GM18861 (cell line): ENCODE measurements around the gene BBC3.
"Not testable (repeated sequence)": the region's sequence is repeated elsewhere in the genome, so short reads cannot be mapped to it uniquely, and the experiment has no call there.

Source experiments
- ATAC-seq: cut with Tn5 transposase; IDR thresholded peaks from one replicate; pipeline ENCODE4 v1.9.1; 2021; ENCODE audit not compliant: unreplicated experiment

Gene BBC3

DNA sequence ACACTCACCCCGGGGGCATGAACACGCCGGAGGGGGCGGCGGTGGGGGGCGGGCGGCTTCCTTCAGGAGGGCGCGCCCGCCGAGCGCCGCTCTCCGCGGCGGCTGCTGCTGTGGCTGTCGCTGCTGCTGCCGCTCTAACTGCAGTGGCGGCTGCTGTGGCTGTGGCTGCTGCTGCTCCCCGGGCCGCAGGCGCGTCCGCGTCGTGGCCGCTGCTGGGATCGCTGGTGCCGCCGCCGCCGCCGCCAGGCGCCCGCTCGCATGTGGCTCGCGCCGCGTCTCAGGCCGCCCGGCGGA, at the start of gene BBC3:
BBC3 (minus strand) TSS at position 279 of the 294 bp plus-strand sequence. CDS start 2,768 bp downstream, outside the sequence.
- ATAC-seq: no peak

- ATAC-seq: no peak
These were observed 49.3 kb upstream of the BBC3 start for GRCh38 chr19:47280183-47280797.

GRCh38 chr19:47276513-47276912, 45.5 kb upstream of the BBC3 start:
- ATAC-seq: not testable (repeated sequence)

GRCh38 chr19:47275791-47276461, 44.9 kb upstream of the BBC3 start:
- ATAC-seq: no peak

- ATAC-seq: no peak
These were observed 44.1 kb upstream of the BBC3 start for GRCh38 chr19:47274891-47275761.

- ATAC-seq: peak; percentile 41
These were observed 43.3 kb upstream of the BBC3 start, which contains the start of gene INAFM1 for GRCh38 chr19:47274071-47274890. TSS of gene INAFM1 (plus strand) at chr19:47274885. CDS start at chr19:47274920, 35 bp downstream.

GRCh38 chr19:47273313-47274070, 42.5 kb upstream of the BBC3 start:
- ATAC-seq: peak; percentile 48

GRCh38 chr19:47272448-47273312, 41.7 kb upstream of the BBC3 start:
- ATAC-seq: no peak

GRCh38 chr19:47271949-47272348, 41.0 kb upstream of the BBC3 start:
- ATAC-seq: no peak

DNA sequence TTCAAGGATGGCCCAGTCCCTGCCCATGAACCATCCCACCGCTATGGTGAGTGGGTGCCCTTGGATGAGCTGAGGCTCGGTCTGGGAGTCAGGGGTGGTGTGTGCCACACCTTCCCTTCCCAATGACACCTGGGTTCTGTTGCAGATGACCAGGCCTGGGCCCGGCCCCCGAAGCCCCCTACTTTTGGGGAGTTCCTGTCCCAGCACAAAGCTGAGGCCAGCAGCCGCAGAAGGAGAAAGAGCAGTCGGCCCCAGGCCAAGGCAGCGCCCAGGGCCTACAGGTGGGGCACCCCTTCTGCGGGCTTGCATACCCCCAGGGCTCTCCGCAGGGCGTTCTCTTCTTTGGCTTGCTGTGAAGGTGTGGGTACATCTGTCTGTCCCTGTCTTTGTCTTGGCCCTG, 39.4 kb upstream of the BBC3 start:
- ATAC-seq: no peak

- no peak for ATAC-seq
These were observed 38.6 kb upstream of the BBC3 start for GRCh38 chr19:47269596-47269995.

GRCh38 chr19:47268028-47268427, 37.0 kb upstream of the BBC3 start:
- no peak for ATAC-seq

GRCh38 chr19:47267350-47267759, 36.4 kb upstream of the BBC3 start:
- no peak for ATAC-seq

DNA sequence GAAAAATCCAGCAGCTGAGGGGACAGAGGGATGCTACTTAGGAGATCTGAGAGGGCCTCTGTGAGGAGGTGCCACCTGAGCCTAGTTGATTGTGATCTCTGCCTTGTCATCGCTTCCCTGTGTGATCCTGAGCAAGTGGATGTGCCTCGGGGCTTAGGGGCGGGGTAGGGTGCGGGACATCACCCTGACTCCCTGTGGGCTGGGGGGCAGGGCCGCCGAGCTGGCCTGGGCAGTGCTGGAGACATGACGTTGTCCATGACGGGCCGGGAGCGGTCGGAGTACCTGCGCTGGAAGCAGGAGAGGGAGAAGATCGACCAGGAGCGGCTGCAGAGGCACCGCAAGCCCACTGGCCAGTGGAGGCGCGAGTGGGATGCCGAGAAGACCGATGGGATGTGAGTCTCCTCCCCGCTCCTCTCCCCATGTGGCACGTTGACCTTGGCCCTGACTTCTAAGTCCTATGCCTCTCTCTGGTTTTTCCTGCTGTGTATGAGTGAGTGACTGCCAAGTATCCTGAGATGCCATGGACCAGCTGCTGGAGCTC, 35.5 kb upstream of the BBC3 start:
- no peak for ATAC-seq

DNA sequence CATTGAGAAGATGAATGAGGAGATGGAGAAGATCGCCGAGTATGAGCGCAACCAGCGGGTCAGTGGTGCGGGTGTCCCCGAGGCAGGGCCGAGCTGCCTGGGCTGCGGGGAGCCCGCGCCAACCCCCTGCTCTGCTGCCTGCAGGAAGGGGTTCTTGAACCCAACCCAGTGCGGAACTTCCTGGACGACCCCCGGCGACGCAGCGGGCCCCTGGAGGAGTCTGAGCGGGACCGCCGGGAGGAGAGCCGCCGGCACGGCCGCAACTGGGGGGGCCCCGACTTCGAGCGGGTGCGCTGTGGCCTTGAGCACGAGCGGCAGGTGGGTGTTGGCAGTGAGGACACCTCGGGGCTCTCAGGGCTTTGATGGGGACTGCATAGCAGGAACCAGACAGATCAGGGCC, 33.6 kb upstream of the BBC3 start:
- ATAC-seq: no peak

DNA sequence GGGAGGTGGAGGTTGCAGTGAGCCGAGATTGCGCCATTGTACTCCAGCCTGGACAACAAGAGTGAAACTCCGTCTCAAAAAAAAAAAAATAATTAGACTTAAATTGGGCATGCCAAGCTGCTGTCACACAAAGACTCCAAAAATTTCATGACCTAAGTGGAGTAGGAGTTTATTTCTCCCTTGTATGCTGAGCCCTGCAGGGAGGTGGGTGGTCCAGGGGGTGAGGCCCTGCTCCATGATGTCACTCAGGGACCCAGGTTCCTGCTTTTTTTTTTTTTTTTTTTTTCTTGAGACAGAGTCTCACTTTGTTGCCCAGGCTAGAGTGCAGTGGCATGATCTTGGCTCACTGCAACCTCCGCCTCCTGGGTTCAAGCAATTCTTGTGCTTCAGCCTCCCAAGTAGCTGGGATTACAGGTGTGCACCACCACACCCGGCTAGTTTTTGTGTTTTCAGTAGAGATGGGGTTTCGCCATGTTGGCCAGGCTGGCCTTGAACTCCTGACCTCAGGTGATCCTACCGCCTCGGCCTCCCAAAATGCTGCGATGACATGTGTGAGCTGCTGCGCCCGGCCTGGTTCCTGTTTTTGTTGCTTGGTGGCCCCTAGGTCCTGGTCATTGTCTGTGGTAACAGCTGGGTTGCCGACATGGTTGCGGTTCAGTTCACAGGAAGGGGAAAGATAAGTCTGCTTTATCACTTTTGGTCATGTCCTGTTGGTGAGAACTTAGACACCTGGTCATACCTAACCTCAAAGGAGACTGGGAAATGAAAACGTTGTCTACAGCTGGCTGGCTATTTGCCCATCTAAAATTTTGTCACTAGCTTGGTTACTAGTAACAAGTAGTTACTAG, 31.2 kb upstream of the BBC3 start:
- ATAC-seq: peak; percentile 68

DNA sequence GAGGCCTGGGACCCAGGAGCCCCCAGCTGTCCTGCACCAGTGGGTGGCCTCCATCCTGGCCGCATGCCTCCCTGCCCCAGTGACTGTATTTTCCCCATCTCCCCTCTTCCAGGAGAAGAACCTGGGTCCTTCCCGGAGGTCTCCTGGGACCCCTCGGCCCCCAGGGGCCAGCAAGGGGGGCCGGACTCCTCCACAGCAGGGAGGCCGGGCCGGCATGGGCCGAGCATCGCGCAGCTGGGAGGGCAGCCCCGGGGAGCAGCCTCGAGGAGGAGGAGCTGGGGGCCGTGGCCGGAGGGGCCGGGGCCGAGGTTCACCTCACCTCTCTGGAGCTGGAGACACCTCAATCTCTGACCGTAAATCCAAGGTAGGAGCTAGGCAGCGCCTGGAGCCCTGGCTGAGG, 29.5 kb upstream of the BBC3 start:
- no peak for ATAC-seq

GRCh38 chr19:47258895-47259555, 28.0 kb upstream of the BBC3 start:
- no peak for ATAC-seq
